Upper lobe of right lung (tissue), 1 donor: ENCODE data around the gene RAB32. TPM values are rescaled to one million over a fixed set of nuclear protein-coding genes. Genes with fewer than 3 reads are reported as not detected.

Experiments
- ATAC-seq: fragments of 200-7000 bp; cut with Tn5 transposase; one replicate; pipeline ENCODE4 v1.9.1; 2020; ENCODE audit warnings: mild to moderate bottlenecking, moderate library complexity
- DNase-seq: peaks from one replicate; pipeline ENCODE4 v3.0.0-alpha.2; 2020
- H3K27ac ChIP-seq: fragments of 200-600 bp; one replicate; pipeline ENCODE4 v1.8.0; 2022
- H3K27me3 ChIP-seq: fragments of 200-600 bp; one replicate; pipeline ENCODE4 v1.8.0; 2022; ENCODE audit warnings: mild to moderate bottlenecking
- H3K36me3 ChIP-seq: fragments of 200-600 bp; one replicate; pipeline ENCODE4 v1.8.0; 2022
- H3K4me1 ChIP-seq: fragments of 200-600 bp; one replicate; pipeline ENCODE4 v1.8.0; 2022
- H3K4me3 ChIP-seq: fragments of 200-600 bp; one replicate; pipeline ENCODE4 v1.8.0; 2022; ENCODE audit warnings: mild to moderate bottlenecking
- H3K9me3 ChIP-seq: fragments of 200-600 bp; one replicate; pipeline ENCODE4 v1.8.0; 2022
- CTCF ChIP-seq: fragments of 200-600 bp; IDR thresholded peaks from one replicate; pipeline ENCODE4 v1.8.0; 2022; ENCODE audit warnings: antibody characterized with exemption
- intact Hi-C: fragments of 100-400 bp; cut with DNase I; formaldehyde crosslinking; loops from one replicate; pipeline ENCODE4 v1.11.0; 2022
- total RNA-seq: library from RNA; stranded (reverse); fragmentation: NEBNext Ultra II Directional; extraction: Animal tissue kit (Norgen Biotek cat#: 25700); gene quantifications from one replicate; pipeline ENCODE4 v1.2.1, GENCODE V29; 2021
- donor health status: DM: no; HTN: yes; CAD: no; lungs with severe emphysema.

Gene RAB32
- total RNA-seq, 1 donor from 2014 or later, result 36.8 TPM

- peak; percentile 57 for ATAC-seq
- Histone ChIP-seq H3K27me3 (no peaks in the 10 kb centered on the region), H3K36me3 (no peaks in the 10 kb centered on the region), H3K4me3 (no peak overlapping the region), H3K9me3 (no peaks in the 10 kb centered on the region), H3K27ac (no peak overlapping the region), H3K4me1 (peaks cover 11% of the 10 kb centered on the region)
- intact Hi-C loops, result no loop called here
- DNase-seq, result no peak
- no peak for TF ChIP-seq CTCF
Measured at GRCh38 chr6:146594495-146594894, 50.9 kb downstream of the RAB32 start.

GRCh38 chr6:146595972-146596731, 52.5 kb downstream of the RAB32 start:
- DNase-seq, result no peak
- intact Hi-C loops, result no loop called here
- H3K4me3 ChIP-seq, result no peak overlapping the region
- H3K9me3 ChIP-seq, result no peaks in the 10 kb centered on the region
- no peaks in the 10 kb centered on the region for H3K36me3 ChIP-seq
- H3K27ac ChIP-seq, result no peak overlapping the region
- TF ChIP-seq CTCF, result no peak
- ATAC-seq, result peak; percentile 91
- no peaks in the 10 kb centered on the region for H3K27me3 ChIP-seq
- H3K4me1 ChIP-seq, result peaks cover 11% of the 10 kb centered on the region

- no peak within 1 kb of the TSS for H3K27ac ChIP-seq
- no peak for TF ChIP-seq CTCF
- H3K4me1 ChIP-seq, result peaks cover 11% of the 10 kb centered on the region
- peak; percentile 86 for DNase-seq
- no peaks in the 10 kb centered on the region for H3K36me3 ChIP-seq
- no peaks in the 10 kb centered on the region for H3K9me3 ChIP-seq
- intact Hi-C loops, result no loop called here
- H3K4me3 ChIP-seq, result peak within 1 kb of the TSS; percentile 44
- ATAC-seq, result peak; percentile 88
- H3K27me3 ChIP-seq, result no peaks in the 10 kb centered on the region
Measured at GRCh38 chr6:146598772-146599405, 55.3 kb downstream of the RAB32 start, which contains the start of gene ADGB. ADGB (plus strand) TSS chr6:146598972; CDS start chr6:146599041, 69 bp downstream.

DNA sequence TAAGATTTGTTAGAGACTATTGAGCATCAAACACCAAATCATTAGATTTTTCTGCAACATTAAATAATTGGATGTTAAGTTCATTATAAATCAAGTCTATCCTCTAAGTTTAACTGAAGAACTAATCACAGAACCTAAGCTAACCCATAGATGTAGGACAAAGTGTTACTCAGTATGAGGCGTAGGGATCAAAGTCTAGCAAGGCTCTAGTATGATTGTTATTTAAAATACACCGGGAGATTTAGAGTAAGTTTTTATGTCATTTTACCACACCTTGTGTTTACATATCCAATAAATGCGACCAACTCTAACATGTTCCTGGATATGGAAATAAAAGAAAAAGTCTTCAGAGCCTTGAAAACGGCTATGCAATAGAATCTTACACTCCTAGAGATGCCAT, 57.7 kb downstream of the RAB32 start:
- Histone ChIP-seq H3K36me3 (no peaks in the 10 kb centered on the region), H3K4me1 (peaks cover 11% of the 10 kb centered on the region), H3K4me3 (no peak overlapping the region), H3K9me3 (no peaks in the 10 kb centered on the region), H3K27ac (no peak overlapping the region), H3K27me3 (no peaks in the 10 kb centered on the region)
- DNase-seq (no peak), ATAC-seq (no peak)
- TF ChIP-seq CTCF, result no peak
- intact Hi-C loops, result no loop called here

- Histone ChIP-seq H3K4me3 (no peak overlapping the region), H3K27me3 (no peaks in the 10 kb centered on the region), H3K27ac (no peak overlapping the region), H3K9me3 (no peaks in the 10 kb centered on the region), H3K4me1 (peaks cover 11% of the 10 kb centered on the region), H3K36me3 (no peaks in the 10 kb centered on the region)
- intact Hi-C loops, result no loop called here
- no peak for TF ChIP-seq CTCF
- no peak for DNase-seq
- no peak for ATAC-seq
Measured at GRCh38 chr6:146602526-146602925, 58.9 kb downstream of the RAB32 start.

Other genes with a start within 250 kb of the RAB32 start
- gene ADGB, start 55.1 kb downstream of the RAB32 start, total RNA-seq, result not detected